ENCODE data around the gene FBN1. TPM values are rescaled to one million over a fixed set of nuclear protein-coding genes. Genes with fewer than 3 reads are reported as not detected.

Gene FBN1
- total and polyA plus RNA-seq, 10 of the 15 experiments (the other 5 are each of a cell fraction or from before 2014, with no cell fraction given): 2.2 to 15.3 (median 7.0) TPM

GRCh38 chr15:48393645-48394506 lies 251.6 kb downstream of the FBN1 start (continued):
- TF ChIP-seq PBX3 (IDR thresholded peaks at IDR 0.05; ENCODE audit: insufficient replicate concordance, low read depth, low read length) (no peak), TCF12 (IDR thresholded peaks at IDR 0.05; ENCODE audit: low read depth, low read length) (no peak), E2F4 (IDR thresholded peaks at IDR 0.05; ENCODE audit: low read depth, low read length) (no peak), KLF5 (IDR thresholded peaks at IDR 0.05; ENCODE audit: partially characterized antibody) (no peak), ZNF592 (IDR thresholded peaks at IDR 0.05) (no peak), NR2C1 (IDR thresholded peaks at IDR 0.05) (no peak), CBFB (IDR thresholded peaks at IDR 0.05; ENCODE audit: low read depth) (no peak), POLR2AphosphoS5 (IDR thresholded peaks at IDR 0.05; ENCODE audit: low read length) (no peak), MYC (IDR thresholded peaks at IDR 0.05; ENCODE audit: insufficient read depth, insufficient read length, insufficient replicate concordance, low read length, severe bottlenecking) (no peak), CEBPZ (IDR thresholded peaks at IDR 0.05; ENCODE audit: low read depth, low read length) (no peak), MEF2B (IDR thresholded peaks at IDR 0.05; ENCODE audit: partially characterized antibody, poor library complexity, severe bottlenecking) (no peak), NFYA (IDR thresholded peaks at IDR 0.05; ENCODE audit: borderline replicate concordance, low read depth, low read length) (no peak)
